Loucy (cell line): Measurements from ENCODE around the gene FMN1.

Source experiments
- EZH2phosphoT487 ChIP-seq: fragments of 200-600 bp; IDR thresholded peaks from 2 replicates; pipeline ENCODE4 v1.6.1; 2018; ENCODE audit warnings: antibody characterized with exemption, mild to moderate bottlenecking, moderate library complexity, borderline replicate concordance
- TF ChIP-seq, protein P1 (sequence below): fragments of 200-600 bp; sonication (generic); conservative IDR thresholded peaks from 2 replicates; pipeline ENCODE4 v1.5.1; 2014; ENCODE audit warnings: mild to moderate bottlenecking, antibody characterized with exemption, low read length

DNA sequence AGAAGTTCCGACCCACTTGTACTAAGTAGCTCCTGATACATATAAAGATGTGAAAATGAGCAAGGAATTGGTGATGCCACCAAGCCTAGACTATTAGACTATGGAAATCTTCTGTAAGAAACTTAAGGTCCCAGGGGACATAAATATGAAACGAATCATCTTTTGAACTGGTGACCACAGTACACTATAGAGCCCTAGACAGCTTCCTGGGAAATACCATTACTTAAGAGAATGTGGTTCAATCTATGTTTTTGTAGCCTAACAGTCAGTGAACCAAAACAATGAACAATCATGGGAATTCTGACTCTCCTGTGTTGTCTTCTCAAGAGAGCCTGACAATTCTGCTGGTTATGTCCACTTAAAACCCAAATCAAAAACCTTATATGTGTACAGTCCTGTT lies 285.1 kb downstream of the FMN1 start:
- TF ChIP-seq, protein P1, sequence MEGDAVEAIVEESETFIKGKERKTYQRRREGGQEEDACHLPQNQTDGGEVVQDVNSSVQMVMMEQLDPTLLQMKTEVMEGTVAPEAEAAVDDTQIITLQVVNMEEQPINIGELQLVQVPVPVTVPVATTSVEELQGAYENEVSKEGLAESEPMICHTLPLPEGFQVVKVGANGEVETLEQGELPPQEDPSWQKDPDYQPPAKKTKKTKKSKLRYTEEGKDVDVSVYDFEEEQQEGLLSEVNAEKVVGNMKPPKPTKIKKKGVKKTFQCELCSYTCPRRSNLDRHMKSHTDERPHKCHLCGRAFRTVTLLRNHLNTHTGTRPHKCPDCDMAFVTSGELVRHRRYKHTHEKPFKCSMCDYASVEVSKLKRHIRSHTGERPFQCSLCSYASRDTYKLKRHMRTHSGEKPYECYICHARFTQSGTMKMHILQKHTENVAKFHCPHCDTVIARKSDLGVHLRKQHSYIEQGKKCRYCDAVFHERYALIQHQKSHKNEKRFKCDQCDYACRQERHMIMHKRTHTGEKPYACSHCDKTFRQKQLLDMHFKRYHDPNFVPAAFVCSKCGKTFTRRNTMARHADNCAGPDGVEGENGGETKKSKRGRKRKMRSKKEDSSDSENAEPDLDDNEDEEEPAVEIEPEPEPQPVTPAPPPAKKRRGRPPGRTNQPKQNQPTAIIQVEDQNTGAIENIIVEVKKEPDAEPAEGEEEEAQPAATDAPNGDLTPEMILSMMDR = no peak
- TF ChIP-seq EZH2phosphoT487 = no peak
